Uterus (tissue), 2 donors: Measurements from ENCODE around the gene GAREM1.

Experiments used
- POLR2A ChIP-seq, 2 donors: fragments of 450-650 bp; IDR thresholded peaks; one replicate each; pipeline ENCODE4 v1.6.1; 2016; ENCODE audit warnings: antibody characterized with exemption in 2 of 2, mild to moderate bottlenecking in 1 of 2, moderate library complexity in 1 of 2
- TF ChIP-seq, protein P1 (sequence below), 4 experiments: fragments of 200-600 bp in 2 of 4; fragments of 450-650 bp in 2 of 4; sonication (generic) in 2 of 4; IDR thresholded peaks; one replicate each; pipeline ENCODE4 v1.5.1; 2016 to 2019; ENCODE audit warnings: antibody characterized with exemption in 4 of 4, mild to moderate bottlenecking in 2 of 4, moderate library complexity in 1 of 4

DNA sequence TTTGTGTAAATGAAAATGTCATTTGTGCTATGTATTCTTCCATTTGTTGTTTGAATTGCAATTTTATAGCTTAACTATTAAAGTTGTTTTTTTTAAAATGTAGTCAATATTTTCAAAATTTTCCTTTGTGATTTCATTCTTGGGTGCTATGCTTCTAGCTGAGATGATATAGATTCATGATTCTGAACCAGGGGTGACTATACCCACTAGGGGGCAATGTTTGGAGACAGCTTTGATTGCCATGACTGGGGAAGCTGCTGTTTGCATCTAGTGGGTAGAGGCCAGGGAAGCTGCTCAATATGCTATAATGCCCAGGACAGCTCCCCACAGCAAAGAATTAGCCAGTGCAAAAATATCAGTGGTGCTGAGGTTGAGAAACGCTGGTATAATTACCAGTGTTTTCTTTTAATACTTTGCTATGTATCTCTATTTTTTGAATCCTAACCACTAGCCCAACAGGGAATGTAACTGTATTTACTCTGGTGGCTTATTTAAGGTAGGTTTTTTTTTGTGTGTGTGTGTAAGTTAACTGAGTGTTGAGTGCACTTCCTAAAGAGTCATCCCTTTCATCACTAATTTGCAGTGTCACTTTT lies 181.1 kb downstream of the GAREM1 start:
- TF ChIP-seq, protein P1, sequence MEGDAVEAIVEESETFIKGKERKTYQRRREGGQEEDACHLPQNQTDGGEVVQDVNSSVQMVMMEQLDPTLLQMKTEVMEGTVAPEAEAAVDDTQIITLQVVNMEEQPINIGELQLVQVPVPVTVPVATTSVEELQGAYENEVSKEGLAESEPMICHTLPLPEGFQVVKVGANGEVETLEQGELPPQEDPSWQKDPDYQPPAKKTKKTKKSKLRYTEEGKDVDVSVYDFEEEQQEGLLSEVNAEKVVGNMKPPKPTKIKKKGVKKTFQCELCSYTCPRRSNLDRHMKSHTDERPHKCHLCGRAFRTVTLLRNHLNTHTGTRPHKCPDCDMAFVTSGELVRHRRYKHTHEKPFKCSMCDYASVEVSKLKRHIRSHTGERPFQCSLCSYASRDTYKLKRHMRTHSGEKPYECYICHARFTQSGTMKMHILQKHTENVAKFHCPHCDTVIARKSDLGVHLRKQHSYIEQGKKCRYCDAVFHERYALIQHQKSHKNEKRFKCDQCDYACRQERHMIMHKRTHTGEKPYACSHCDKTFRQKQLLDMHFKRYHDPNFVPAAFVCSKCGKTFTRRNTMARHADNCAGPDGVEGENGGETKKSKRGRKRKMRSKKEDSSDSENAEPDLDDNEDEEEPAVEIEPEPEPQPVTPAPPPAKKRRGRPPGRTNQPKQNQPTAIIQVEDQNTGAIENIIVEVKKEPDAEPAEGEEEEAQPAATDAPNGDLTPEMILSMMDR (IDR thresholded peaks at IDR 0.05) = peak; percentile 39 to 52 (median 46)
- no peak for TF ChIP-seq POLR2A (IDR thresholded peaks at IDR 0.05)
